GM23338 (cell line): ENCODE data around the gene PRTN3.

Experiments
- CREB1 ChIP-seq: fragments of 250-450 bp; sonication (Bioruptor Pico); IDR thresholded peaks from 2 replicates; pipeline ENCODE4 v1.5.0; 2020; ENCODE audit warnings: low read depth, mild to moderate bottlenecking, moderate library complexity
- EZH2 ChIP-seq: fragments of 200-600 bp; sonication (generic); IDR thresholded peaks from one replicate; pipeline ENCODE4 v1.8.0; 2017; ENCODE audit warnings: antibody characterized with exemption, mild to moderate bottlenecking, low read depth; ENCODE audit not compliant: unreplicated experiment
- EZH2phosphoT487 ChIP-seq: fragments of 200-600 bp; sonication (generic); IDR thresholded peaks from one replicate; pipeline ENCODE4 v1.8.1; 2018; ENCODE audit warnings: antibody characterized with exemption; ENCODE audit not compliant: unreplicated experiment
- NANOG ChIP-seq: IDR thresholded peaks from 2 replicates; pipeline ENCODE4 v1.6.1; 2016; ENCODE audit warnings: antibody characterized with exemption, borderline replicate concordance
- POLR2AphosphoS5 ChIP-seq: IDR thresholded peaks from 2 replicates; pipeline ENCODE4 v1.6.1; 2016; ENCODE audit warnings: antibody characterized with exemption, low read depth
- TF ChIP-seq, protein P1 (sequence below): IDR thresholded peaks from 2 replicates; pipeline ENCODE4 v1.6.1; 2016; ENCODE audit warnings: antibody characterized with exemption
- TF ChIP-seq, protein P2 (sequence below), 2 experiments: fragments of 200-600 bp in 1 of 2; sonication (generic) in 1 of 2; conservative IDR thresholded peaks; 2 replicates each; pipeline versions ENCODE4 v1.5.1 to v1.6.1; 2016 to 2017; ENCODE audit warnings: antibody characterized with exemption in 2 of 2, low read depth in 2 of 2, mild to moderate bottlenecking in 2 of 2, moderate library complexity in 1 of 2

- no peak for TF ChIP-seq EZH2
- TF ChIP-seq POLR2AphosphoS5 = no peak
- TF ChIP-seq, protein P1, sequence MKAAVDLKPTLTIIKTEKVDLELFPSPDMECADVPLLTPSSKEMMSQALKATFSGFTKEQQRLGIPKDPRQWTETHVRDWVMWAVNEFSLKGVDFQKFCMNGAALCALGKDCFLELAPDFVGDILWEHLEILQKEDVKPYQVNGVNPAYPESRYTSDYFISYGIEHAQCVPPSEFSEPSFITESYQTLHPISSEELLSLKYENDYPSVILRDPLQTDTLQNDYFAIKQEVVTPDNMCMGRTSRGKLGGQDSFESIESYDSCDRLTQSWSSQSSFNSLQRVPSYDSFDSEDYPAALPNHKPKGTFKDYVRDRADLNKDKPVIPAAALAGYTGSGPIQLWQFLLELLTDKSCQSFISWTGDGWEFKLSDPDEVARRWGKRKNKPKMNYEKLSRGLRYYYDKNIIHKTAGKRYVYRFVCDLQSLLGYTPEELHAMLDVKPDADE = no peak
- TF ChIP-seq, protein P2, sequence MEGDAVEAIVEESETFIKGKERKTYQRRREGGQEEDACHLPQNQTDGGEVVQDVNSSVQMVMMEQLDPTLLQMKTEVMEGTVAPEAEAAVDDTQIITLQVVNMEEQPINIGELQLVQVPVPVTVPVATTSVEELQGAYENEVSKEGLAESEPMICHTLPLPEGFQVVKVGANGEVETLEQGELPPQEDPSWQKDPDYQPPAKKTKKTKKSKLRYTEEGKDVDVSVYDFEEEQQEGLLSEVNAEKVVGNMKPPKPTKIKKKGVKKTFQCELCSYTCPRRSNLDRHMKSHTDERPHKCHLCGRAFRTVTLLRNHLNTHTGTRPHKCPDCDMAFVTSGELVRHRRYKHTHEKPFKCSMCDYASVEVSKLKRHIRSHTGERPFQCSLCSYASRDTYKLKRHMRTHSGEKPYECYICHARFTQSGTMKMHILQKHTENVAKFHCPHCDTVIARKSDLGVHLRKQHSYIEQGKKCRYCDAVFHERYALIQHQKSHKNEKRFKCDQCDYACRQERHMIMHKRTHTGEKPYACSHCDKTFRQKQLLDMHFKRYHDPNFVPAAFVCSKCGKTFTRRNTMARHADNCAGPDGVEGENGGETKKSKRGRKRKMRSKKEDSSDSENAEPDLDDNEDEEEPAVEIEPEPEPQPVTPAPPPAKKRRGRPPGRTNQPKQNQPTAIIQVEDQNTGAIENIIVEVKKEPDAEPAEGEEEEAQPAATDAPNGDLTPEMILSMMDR (conservative IDR thresholded peaks at IDR 0.05; ENCODE audit: low read depth in 2 of 2) = no peak
- TF ChIP-seq EZH2phosphoT487 = no peak
- TF ChIP-seq CREB1 (CRISPR knock-in tag) = no peak
- TF ChIP-seq NANOG = no peak
These were observed 20.4 kb downstream of the PRTN3 start for GRCh38 chr19:861141-861755.
